Urothelium cell line (cell line): ENCODE measurements around the gene PACS1.

Experiments
- DNase-seq: peaks from one replicate; pipeline ENCODE4 v3.0.0; 2011; ENCODE audit warnings: low spot score, mixed read lengths
- FAIRE-seq: peaks from 2 replicates; lab custom pipeline; 2011; peaks lifted over from hg19 to GRCh38; lab: Jason Lieb, UNC

The PACS1 gene

GRCh38 chr11:66176650-66177049 is 106.6 kb downstream of the PACS1 start:
- no peak for FAIRE-seq
- DNase-seq = no peak

- no peak for FAIRE-seq
- DNase-seq = no peak
These were observed 108.1 kb downstream of the PACS1 start for GRCh38 chr11:66178183-66178582.

- no peak for FAIRE-seq
These were observed 108.8 kb downstream of the PACS1 start for GRCh38 chr11:66178871-66179270.

GRCh38 chr11:66181632-66182315 is 111.7 kb downstream of the PACS1 start:
- DNase-seq (no peak), FAIRE-seq (no peak)

More at GRCh38 chr11:66178871-66179270, 108.8 kb downstream of the PACS1 start:
- no peak for DNase-seq

- FAIRE-seq (no peak), DNase-seq (no peak)
These were observed 113.5 kb downstream of the PACS1 start for GRCh38 chr11:66183494-66184048.

GRCh38 chr11:66184728-66185127 is 114.7 kb downstream of the PACS1 start:
- DNase-seq (no peak), FAIRE-seq (no peak)

- no peak for FAIRE-seq
- DNase-seq = no peak
These were observed 116.4 kb downstream of the PACS1 start for GRCh38 chr11:66186470-66186869.

- FAIRE-seq (no peak), DNase-seq (no peak)
These were observed 117.4 kb downstream of the PACS1 start for GRCh38 chr11:66187453-66187852.

GRCh38 chr11:66188580-66188979 is 118.5 kb downstream of the PACS1 start:
- no peak for FAIRE-seq
- peak; percentile 29 for DNase-seq

- DNase-seq (no peak), FAIRE-seq (no peak)
These were observed 119.1 kb downstream of the PACS1 start for GRCh38 chr11:66189031-66189745.

- no peak for FAIRE-seq
- DNase-seq = no peak
These were observed 120.7 kb downstream of the PACS1 start for GRCh38 chr11:66190786-66191185.

- DNase-seq (no peak), FAIRE-seq (no peak)
These were observed 122.2 kb downstream of the PACS1 start for GRCh38 chr11:66192181-66192863.

GRCh38 chr11:66194391-66194790 is 124.3 kb downstream of the PACS1 start:
- DNase-seq (no peak), FAIRE-seq (no peak)

- FAIRE-seq (no peak), DNase-seq (no peak)
These were observed 125.8 kb downstream of the PACS1 start for GRCh38 chr11:66195867-66196266.

- no peak for FAIRE-seq
- DNase-seq = no peak
These were observed 133.8 kb downstream of the PACS1 start for GRCh38 chr11:66203847-66204246.

GRCh38 chr11:66204412-66204811 is 134.3 kb downstream of the PACS1 start:
- DNase-seq (no peak), FAIRE-seq (no peak)

GRCh38 chr11:66207816-66208215 is 137.7 kb downstream of the PACS1 start:
- DNase-seq (no peak), FAIRE-seq (no peak)

- DNase-seq (no peak), FAIRE-seq (no peak)
These were observed 141.0 kb downstream of the PACS1 start for GRCh38 chr11:66211100-66211499.

GRCh38 chr11:66216911-66217310 is 146.8 kb downstream of the PACS1 start:
- no peak for FAIRE-seq
- no peak for DNase-seq

- FAIRE-seq (no peak), DNase-seq (no peak)
These were observed 148.0 kb downstream of the PACS1 start for GRCh38 chr11:66218036-66218435.

GRCh38 chr11:66218846-66219620 is 149.0 kb downstream of the PACS1 start:
- DNase-seq = no peak
- FAIRE-seq = no peak
